ENCODE measurements around the gene TRAM2. TPM values are rescaled to one million over a fixed set of nuclear protein-coding genes. Genes with fewer than 3 reads are reported as not detected.

The TRAM2 gene
- total RNA-seq, 1 donor from 2014 or later, result 11.0 TPM

DNA sequence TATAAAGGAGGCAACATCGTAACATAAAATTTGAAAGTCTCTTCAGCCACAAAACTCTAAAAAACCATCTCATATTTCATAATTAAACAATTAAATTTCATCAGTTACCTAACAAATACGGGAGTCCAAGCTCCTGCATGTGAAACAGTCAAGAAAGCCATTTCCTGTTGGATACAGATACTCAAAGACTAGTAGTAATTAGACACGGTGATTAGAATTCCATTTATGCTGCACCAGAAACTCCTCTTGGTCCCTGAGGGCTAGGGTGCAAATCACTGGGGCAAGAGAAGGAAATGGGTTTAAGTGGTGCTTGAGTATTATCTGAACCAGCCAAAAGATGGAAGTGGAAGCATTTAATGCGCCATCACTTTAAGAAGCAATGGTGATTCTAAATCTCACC lies 27.4 kb downstream of the TRAM2 start:
- H3K9me3 ChIP-seq, result no peaks in the 10 kb centered on the region
- H3K36me3 ChIP-seq, result no peaks in the 10 kb centered on the region
- H3K27ac ChIP-seq, result no peak overlapping the region
- TF ChIP-seq POLR2A (IDR thresholded peaks at IDR 0.05), result no peak
- TF ChIP-seq, protein P1, sequence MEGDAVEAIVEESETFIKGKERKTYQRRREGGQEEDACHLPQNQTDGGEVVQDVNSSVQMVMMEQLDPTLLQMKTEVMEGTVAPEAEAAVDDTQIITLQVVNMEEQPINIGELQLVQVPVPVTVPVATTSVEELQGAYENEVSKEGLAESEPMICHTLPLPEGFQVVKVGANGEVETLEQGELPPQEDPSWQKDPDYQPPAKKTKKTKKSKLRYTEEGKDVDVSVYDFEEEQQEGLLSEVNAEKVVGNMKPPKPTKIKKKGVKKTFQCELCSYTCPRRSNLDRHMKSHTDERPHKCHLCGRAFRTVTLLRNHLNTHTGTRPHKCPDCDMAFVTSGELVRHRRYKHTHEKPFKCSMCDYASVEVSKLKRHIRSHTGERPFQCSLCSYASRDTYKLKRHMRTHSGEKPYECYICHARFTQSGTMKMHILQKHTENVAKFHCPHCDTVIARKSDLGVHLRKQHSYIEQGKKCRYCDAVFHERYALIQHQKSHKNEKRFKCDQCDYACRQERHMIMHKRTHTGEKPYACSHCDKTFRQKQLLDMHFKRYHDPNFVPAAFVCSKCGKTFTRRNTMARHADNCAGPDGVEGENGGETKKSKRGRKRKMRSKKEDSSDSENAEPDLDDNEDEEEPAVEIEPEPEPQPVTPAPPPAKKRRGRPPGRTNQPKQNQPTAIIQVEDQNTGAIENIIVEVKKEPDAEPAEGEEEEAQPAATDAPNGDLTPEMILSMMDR (IDR thresholded peaks at IDR 0.05), result no peak
- TF ChIP-seq POLR2AphosphoS5 (IDR thresholded peaks at IDR 0.05; ENCODE audit: insufficient read depth in 1 of 2, low read depth in 1 of 2), result no peak
- no peaks in the 10 kb centered on the region for H3K27me3 ChIP-seq
- intact Hi-C loops (cut with DNase I), result no loop called here
- no peak overlapping the region for H3K4me3 ChIP-seq
- DNase-seq (ENCODE audit: extremely low spot score in 2 of 2), result no peak
- peaks cover 62% of the 10 kb centered on the region for H3K4me1 ChIP-seq

DNA sequence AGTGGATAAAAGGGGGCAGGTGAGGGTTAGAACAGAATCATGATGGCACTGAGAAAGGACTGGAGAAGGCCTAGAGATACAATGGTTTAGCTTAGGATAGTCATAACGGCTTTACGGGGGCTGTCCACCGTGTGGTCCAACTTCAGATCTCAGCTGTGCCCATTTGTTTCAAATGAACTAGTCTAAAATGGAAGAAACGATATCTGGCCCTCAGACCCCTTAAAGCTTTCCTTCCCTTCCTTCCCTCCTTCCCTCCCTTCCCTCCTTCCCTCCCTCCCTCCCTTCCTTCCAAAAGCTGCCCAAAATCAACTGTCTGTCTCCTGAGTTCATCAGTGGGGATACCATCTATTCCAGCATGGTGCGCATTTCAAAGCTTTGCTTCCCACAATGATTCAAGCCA lies 27.9 kb downstream of the TRAM2 start:
- H3K27ac ChIP-seq, result no peak overlapping the region
- no peaks in the 10 kb centered on the region for H3K9me3 ChIP-seq
- H3K4me1 ChIP-seq, result peaks cover 66% of the 10 kb centered on the region
- no peak for DNase-seq (ENCODE audit: extremely low spot score in 2 of 2)
- H3K36me3 ChIP-seq, result no peaks in the 10 kb centered on the region
- H3K4me3 ChIP-seq, result no peak overlapping the region
- no peak for TF ChIP-seq POLR2AphosphoS5 (IDR thresholded peaks at IDR 0.05; ENCODE audit: insufficient read depth in 1 of 2, low read depth in 1 of 2)
- TF ChIP-seq POLR2A (IDR thresholded peaks at IDR 0.05), result no peak
- TF ChIP-seq, protein P1 (IDR thresholded peaks at IDR 0.05), result no peak
- intact Hi-C loops (cut with DNase I), result no loop called here
- no peaks in the 10 kb centered on the region for H3K27me3 ChIP-seq

DNA sequence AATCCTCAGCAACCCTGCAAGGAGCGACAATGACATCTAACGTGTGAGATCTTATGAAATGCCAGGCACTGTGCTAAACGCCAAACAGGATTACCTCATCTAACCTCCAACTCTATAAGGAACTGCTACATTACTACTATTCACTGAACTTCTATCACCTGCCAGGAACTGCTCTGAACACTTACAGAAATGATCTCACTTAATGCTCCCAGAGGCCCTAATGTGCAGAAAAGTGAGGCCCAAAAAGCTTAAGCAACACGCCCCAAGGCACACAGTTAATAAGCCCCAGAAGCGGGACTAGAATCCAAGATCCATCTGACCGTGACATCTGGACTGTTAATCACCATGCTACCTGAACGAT lies 28.5 kb downstream of the TRAM2 start:
- intact Hi-C loops (cut with DNase I), result no loop called here
- Histone ChIP-seq H3K27ac (no peak overlapping the region), H3K4me1 (peaks cover 72% of the 10 kb centered on the region), H3K36me3 (no peaks in the 10 kb centered on the region), H3K27me3 (no peaks in the 10 kb centered on the region), H3K4me3 (no peak overlapping the region), H3K9me3 (no peaks in the 10 kb centered on the region)
- TF ChIP-seq, protein P1 (IDR thresholded peaks at IDR 0.05), result no peak
- TF ChIP-seq POLR2AphosphoS5 (IDR thresholded peaks at IDR 0.05; ENCODE audit: insufficient read depth in 1 of 2, low read depth in 1 of 2) (no peak), POLR2A (IDR thresholded peaks at IDR 0.05) (no peak)
- DNase-seq (ENCODE audit: extremely low spot score in 2 of 2), result no peak

DNA sequence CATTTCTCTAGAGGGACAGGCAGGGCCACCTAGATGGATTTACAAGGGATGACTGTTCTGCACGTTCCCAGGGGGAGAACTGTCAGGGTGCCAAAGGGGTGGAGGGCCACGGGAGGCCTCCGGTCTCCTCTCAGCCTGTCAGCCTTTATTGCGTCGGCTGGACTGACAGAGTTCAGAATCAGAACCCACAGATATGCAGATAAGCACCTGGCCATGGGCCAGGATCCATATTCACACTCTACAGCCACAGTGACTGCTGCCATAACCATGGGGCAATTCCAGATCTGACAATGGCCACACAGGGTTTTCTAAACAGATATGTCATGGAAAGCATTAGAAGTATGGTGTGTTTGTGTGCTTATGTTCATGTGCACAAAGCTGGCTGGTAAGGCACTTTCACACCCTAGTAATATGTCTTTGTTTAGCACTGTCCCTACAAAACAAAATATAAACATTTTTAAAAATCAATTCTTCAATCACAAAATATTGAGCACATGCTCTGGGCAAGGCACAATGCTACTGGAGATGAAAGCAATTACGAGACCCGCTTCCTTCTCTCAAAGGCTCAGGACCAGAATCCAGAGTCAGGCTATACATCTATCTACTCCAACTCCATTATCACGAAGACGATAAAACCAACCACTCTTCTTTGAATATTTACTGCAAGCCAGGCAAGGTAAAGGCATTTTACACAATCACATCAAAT lies 29.1 kb downstream of the TRAM2 start:
- no peak overlapping the region for H3K4me3 ChIP-seq
- DNase-seq (ENCODE audit: extremely low spot score in 2 of 2), result no peak
- H3K27me3 ChIP-seq, result no peaks in the 10 kb centered on the region
- H3K36me3 ChIP-seq, result no peaks in the 10 kb centered on the region
- no peaks in the 10 kb centered on the region for H3K9me3 ChIP-seq
- H3K4me1 ChIP-seq, result peaks cover 72% of the 10 kb centered on the region
- intact Hi-C loops (cut with DNase I), result no loop called here
- no peak for TF ChIP-seq POLR2AphosphoS5 (IDR thresholded peaks at IDR 0.05; ENCODE audit: insufficient read depth in 1 of 2, low read depth in 1 of 2)
- TF ChIP-seq, protein P1 (IDR thresholded peaks at IDR 0.05), result no peak
- TF ChIP-seq POLR2A (IDR thresholded peaks at IDR 0.05), result no peak
- no peak overlapping the region for H3K27ac ChIP-seq

DNA sequence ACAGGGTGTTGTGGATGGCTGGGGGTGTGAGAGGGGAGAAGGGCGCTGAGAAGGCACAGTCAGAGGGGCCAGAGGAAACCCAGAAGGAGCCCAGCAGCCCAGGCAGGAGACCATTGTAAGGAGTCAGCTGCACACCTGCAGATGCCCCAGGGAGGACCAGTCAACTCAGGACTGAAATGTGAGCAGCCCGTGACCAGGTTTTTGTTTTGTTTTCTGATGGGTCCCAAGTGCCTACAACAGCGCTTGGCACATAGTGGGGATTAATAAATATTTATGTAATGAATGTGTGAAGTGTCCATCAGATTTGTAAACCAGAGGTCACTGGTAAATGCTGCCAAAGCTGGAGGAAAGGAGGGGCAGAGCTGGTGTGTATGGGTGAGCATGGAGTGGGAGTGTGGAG lies 30.2 kb downstream of the TRAM2 start:
- TF ChIP-seq, protein P1 (IDR thresholded peaks at IDR 0.05), result no peak
- no peak for TF ChIP-seq POLR2AphosphoS5 (IDR thresholded peaks at IDR 0.05; ENCODE audit: insufficient read depth in 1 of 2, low read depth in 1 of 2)
- no peak for TF ChIP-seq POLR2A (IDR thresholded peaks at IDR 0.05)
- Histone ChIP-seq H3K36me3 (no peaks in the 10 kb centered on the region), H3K4me1 (peaks cover 61% of the 10 kb centered on the region), H3K4me3 (no peak overlapping the region), H3K9me3 (no peaks in the 10 kb centered on the region), H3K27ac (no peak overlapping the region), H3K27me3 (no peaks in the 10 kb centered on the region)
- intact Hi-C loops (cut with DNase I), result no loop called here
- DNase-seq (ENCODE audit: extremely low spot score in 2 of 2), result no peak

All from vagina (tissue), 2 donors.